ENCODE data around the gene OMP.

Gene OMP

GRCh38 chr11:77136074-77136473 is 33.4 kb downstream of the OMP start:
- TF ChIP-seq TEAD4 (IDR thresholded peaks at IDR 0.05) = no peak
- no peak for TF ChIP-seq CREB1 (IDR thresholded peaks at IDR 0.05; ENCODE audit: low read depth)
- no peak for TF ChIP-seq MAX (IDR thresholded peaks at IDR 0.05)
- no peak for TF ChIP-seq EGR1 (IDR thresholded peaks at IDR 0.05)
- no peak for TF ChIP-seq NFIC (IDR thresholded peaks at IDR 0.05)
- TF ChIP-seq FOXM1 (IDR thresholded peaks at IDR 0.05; ENCODE audit: borderline replicate concordance, low read depth) = no peak
- no peak for TF ChIP-seq TCF12 (IDR thresholded peaks at IDR 0.05; ENCODE audit: low read depth)
- TF ChIP-seq RAD21 (IDR thresholded peaks at IDR 0.05; ENCODE audit: low read depth) = no peak
- TF ChIP-seq REST (IDR thresholded peaks at IDR 0.05; ENCODE audit: low read depth) = no peak
- no peak for TF ChIP-seq CEBPB (IDR thresholded peaks at IDR 0.05)
- no peak for TF ChIP-seq TAF1 (IDR thresholded peaks at IDR 0.05; ENCODE audit: low read depth)
- no peak for TF ChIP-seq USF1 (IDR thresholded peaks at IDR 0.05)
- no peak for TF ChIP-seq ZBTB7A (IDR thresholded peaks at IDR 0.05; ENCODE audit: low read depth)
- no peak for TF ChIP-seq EP300 (IDR thresholded peaks at IDR 0.05; ENCODE audit: borderline replicate concordance)
- TF ChIP-seq YY1 (IDR thresholded peaks at IDR 0.05; ENCODE audit: low read depth) = no peak

- TF ChIP-seq CEBPB (IDR thresholded peaks at IDR 0.05) (no peak), TCF12 (IDR thresholded peaks at IDR 0.05; ENCODE audit: low read depth) (no peak), USF1 (IDR thresholded peaks at IDR 0.05) (no peak), FOXM1 (IDR thresholded peaks at IDR 0.05; ENCODE audit: borderline replicate concordance, low read depth) (no peak), MAX (IDR thresholded peaks at IDR 0.05) (no peak), NFIC (IDR thresholded peaks at IDR 0.05) (no peak), CREB1 (IDR thresholded peaks at IDR 0.05; ENCODE audit: low read depth) (no peak), YY1 (IDR thresholded peaks at IDR 0.05; ENCODE audit: low read depth) (no peak), TAF1 (IDR thresholded peaks at IDR 0.05; ENCODE audit: low read depth) (no peak), ZBTB7A (IDR thresholded peaks at IDR 0.05; ENCODE audit: low read depth) (no peak), REST (IDR thresholded peaks at IDR 0.05; ENCODE audit: low read depth) (no peak; the same call in 1 of the 2 replicates), RAD21 (IDR thresholded peaks at IDR 0.05; ENCODE audit: low read depth) (no peak), EP300 (IDR thresholded peaks at IDR 0.05; ENCODE audit: borderline replicate concordance) (no peak), TEAD4 (IDR thresholded peaks at IDR 0.05) (no peak), EGR1 (IDR thresholded peaks at IDR 0.05) (no peak)
Measured at GRCh38 chr11:77136784-77137420, 34.3 kb downstream of the OMP start.

- no peak for TF ChIP-seq REST (IDR thresholded peaks at IDR 0.05; ENCODE audit: low read depth)
- no peak for TF ChIP-seq EGR1 (IDR thresholded peaks at IDR 0.05)
- TF ChIP-seq TCF12 (IDR thresholded peaks at IDR 0.05; ENCODE audit: low read depth) = no peak
- no peak for TF ChIP-seq CEBPB (IDR thresholded peaks at IDR 0.05)
- no peak for TF ChIP-seq ZBTB7A (IDR thresholded peaks at IDR 0.05; ENCODE audit: low read depth)
- TF ChIP-seq CREB1 (IDR thresholded peaks at IDR 0.05; ENCODE audit: low read depth) = no peak
- no peak for TF ChIP-seq TEAD4 (IDR thresholded peaks at IDR 0.05)
- no peak for TF ChIP-seq FOXM1 (IDR thresholded peaks at IDR 0.05; ENCODE audit: borderline replicate concordance, low read depth)
- no peak for TF ChIP-seq NFIC (IDR thresholded peaks at IDR 0.05)
- TF ChIP-seq MAX (IDR thresholded peaks at IDR 0.05) = no peak
- TF ChIP-seq RAD21 (IDR thresholded peaks at IDR 0.05; ENCODE audit: low read depth) = no peak
- TF ChIP-seq YY1 (IDR thresholded peaks at IDR 0.05; ENCODE audit: low read depth) = no peak
- TF ChIP-seq EP300 (IDR thresholded peaks at IDR 0.05; ENCODE audit: borderline replicate concordance) = no peak
- TF ChIP-seq USF1 (IDR thresholded peaks at IDR 0.05) = no peak
- TF ChIP-seq TAF1 (IDR thresholded peaks at IDR 0.05; ENCODE audit: low read depth) = no peak
Measured at GRCh38 chr11:77137421-77137820, 34.8 kb downstream of the OMP start.

Data from Ishikawa (cell line).